ENCODE results near the gene TNFRSF14. TPM values are rescaled to one million over a fixed set of nuclear protein-coding genes. Genes with fewer than 3 reads are reported as not detected.

The TNFRSF14 gene
- total RNA-seq, 1 donor from 2014 or later: 14.7 TPM

DNA sequence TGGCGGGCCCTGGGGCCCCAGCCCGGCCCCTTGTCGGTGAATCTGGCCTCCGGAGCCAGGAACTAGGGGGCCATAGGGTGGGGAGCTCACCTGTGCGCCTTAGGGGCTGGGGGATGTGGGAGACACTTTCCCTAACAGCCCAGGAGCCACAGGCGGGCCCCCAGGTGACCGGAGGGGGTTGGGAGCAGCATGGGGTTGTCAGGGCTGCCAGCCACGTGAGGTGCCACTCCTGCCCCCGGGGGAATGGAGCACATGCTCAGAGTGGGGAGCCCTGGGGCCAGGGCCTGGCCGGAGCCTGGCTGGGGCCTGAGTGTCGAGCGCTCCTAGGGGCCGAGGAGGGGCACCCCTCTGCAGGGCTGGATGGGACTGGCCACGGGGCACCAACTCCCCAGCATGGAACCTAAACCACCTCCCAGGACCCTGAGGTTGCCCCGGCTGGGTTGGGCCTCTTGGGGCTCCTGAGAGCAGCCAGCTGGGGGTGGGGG, 50.3 kb downstream of the TNFRSF14 start:
- TF ChIP-seq, protein P1, sequence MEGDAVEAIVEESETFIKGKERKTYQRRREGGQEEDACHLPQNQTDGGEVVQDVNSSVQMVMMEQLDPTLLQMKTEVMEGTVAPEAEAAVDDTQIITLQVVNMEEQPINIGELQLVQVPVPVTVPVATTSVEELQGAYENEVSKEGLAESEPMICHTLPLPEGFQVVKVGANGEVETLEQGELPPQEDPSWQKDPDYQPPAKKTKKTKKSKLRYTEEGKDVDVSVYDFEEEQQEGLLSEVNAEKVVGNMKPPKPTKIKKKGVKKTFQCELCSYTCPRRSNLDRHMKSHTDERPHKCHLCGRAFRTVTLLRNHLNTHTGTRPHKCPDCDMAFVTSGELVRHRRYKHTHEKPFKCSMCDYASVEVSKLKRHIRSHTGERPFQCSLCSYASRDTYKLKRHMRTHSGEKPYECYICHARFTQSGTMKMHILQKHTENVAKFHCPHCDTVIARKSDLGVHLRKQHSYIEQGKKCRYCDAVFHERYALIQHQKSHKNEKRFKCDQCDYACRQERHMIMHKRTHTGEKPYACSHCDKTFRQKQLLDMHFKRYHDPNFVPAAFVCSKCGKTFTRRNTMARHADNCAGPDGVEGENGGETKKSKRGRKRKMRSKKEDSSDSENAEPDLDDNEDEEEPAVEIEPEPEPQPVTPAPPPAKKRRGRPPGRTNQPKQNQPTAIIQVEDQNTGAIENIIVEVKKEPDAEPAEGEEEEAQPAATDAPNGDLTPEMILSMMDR (IDR thresholded peaks at IDR 0.05; ENCODE audit: insufficient read depth, low read length, poor library complexity, severe bottlenecking): no peak
- Histone ChIP-seq H3K4me3 (ENCODE audit: low read depth, low read length) (no peak overlapping the region), H3K27me3 (ENCODE audit: control insufficient read depth, insufficient read depth, low read length) (peaks cover 15% of the 10 kb centered on the region), H3K36me3 (ENCODE audit: control insufficient read depth, insufficient read depth, low read length) (no peaks in the 10 kb centered on the region)
- no peak for DNase-seq (ENCODE audit: low read depth)

DNA sequence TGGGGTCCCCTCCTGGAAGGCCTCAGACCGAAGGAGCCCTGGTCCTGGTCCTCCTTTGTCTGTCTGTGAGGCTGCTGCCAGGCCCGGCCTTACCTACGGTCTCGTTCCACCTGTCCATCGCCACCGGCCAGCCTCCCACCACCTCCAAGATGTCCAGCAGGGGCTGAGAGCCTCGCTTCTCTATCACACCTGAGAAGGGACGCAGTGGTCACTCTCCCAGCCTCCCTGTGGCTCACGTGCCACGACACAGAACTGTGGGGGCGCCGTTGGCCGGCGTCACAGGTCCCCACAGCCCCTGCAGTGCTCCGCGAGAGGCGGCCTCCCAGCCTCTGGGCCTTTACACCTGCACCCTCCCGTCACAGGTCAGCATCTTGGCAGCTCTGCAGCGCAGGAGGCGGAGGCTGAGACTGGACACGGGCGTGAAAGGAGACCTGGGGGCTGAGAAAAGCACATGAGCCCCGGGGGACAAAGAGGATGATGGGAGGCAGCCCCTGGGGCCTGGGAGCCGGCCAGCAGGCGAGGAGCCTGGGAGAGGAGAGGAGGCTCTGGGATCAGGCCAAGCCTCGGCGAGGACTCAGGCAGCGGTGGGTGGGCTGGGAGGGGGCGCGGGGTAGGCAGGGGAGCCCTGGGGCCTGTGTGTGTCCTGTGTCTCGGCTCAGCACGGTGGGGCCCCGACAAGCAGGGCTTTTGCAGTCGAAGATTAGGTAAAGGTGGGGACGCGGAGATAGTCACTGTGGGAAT, 50.9 kb downstream of the TNFRSF14 start:
- Histone ChIP-seq H3K36me3 (ENCODE audit: control insufficient read depth, insufficient read depth, low read length) (no peaks in the 10 kb centered on the region), H3K4me3 (ENCODE audit: low read depth, low read length) (no peak overlapping the region), H3K27me3 (ENCODE audit: control insufficient read depth, insufficient read depth, low read length) (peaks cover 13% of the 10 kb centered on the region)
- DNase-seq (ENCODE audit: low read depth): no peak
- TF ChIP-seq, protein P1 (IDR thresholded peaks at IDR 0.05; ENCODE audit: insufficient read depth, low read length, poor library complexity, severe bottlenecking): no peak

DNA sequence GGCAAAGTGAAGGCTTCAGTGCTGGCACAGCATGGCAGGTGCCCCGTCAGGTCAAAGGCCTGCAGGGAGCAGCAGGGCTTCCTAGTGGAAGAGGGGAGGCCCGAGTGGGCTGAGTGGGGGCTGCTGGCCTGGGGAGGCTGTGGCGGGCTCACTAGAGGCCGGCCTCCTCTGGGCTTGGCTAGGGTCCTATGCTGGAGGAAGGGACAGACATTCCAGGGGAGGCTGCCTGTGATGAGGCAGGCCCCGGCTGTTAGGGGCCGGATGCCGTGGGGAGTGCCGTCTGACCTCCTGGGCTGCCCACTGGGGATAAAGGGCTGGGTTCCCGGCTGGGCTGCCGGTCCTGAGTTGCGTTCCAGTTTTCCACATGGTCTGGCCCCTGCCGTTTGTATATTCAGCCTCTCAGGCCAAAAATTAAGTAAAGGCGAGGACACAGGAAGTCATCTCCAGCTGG, 51.5 kb downstream of the TNFRSF14 start:
- no peak for DNase-seq (ENCODE audit: low read depth)
- H3K36me3 ChIP-seq (ENCODE audit: control insufficient read depth, insufficient read depth, low read length): no peaks in the 10 kb centered on the region
- no peak overlapping the region for H3K4me3 ChIP-seq (ENCODE audit: low read depth, low read length)
- TF ChIP-seq, protein P1 (IDR thresholded peaks at IDR 0.05; ENCODE audit: insufficient read depth, low read length, poor library complexity, severe bottlenecking): no peak
- H3K27me3 ChIP-seq (ENCODE audit: control insufficient read depth, insufficient read depth, low read length): peaks cover 13% of the 10 kb centered on the region

DNA sequence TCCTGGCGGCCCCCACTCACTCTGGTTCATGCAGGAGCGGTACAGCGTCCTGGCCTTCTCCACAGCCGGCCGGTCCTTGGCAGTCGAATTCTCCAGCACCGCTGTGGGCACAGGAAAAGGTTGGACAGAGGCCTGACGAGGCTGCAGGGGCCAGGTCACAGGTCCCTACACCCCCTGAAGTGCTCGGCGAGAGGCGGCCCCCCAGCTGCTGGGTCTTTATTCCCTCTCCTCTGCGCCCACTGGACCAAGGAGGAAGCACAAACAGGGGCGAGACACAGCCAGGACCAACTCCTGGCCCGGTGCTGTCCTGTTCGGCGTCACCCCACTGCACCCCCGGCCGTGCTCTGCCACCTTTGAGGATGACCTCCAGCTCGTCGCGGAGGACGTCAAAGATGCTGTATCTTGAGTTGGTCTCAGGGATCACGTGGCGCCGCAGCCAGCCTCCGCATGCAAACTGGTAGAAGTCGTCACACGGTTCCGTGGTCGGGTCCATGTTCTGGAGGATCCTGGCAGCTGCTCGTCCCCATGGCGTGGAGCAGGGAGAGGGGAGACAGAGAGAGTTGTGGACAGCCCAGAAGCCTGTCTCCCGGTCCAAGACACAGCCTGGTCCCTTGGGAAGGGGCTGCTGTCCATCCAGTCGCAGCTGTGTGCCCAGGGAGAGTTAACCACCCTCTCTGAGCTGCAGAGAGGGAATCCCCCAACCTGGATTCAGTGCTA, 53.3 kb downstream of the TNFRSF14 start:
- Histone ChIP-seq H3K4me3 (ENCODE audit: low read depth, low read length) (no peak overlapping the region), H3K27me3 (ENCODE audit: control insufficient read depth, insufficient read depth, low read length) (peaks cover 13% of the 10 kb centered on the region), H3K36me3 (ENCODE audit: control insufficient read depth, insufficient read depth, low read length) (no peaks in the 10 kb centered on the region)
- no peak for DNase-seq (ENCODE audit: low read depth)
- TF ChIP-seq, protein P1 (IDR thresholded peaks at IDR 0.05; ENCODE audit: insufficient read depth, low read length, poor library complexity, severe bottlenecking): no peak

DNA sequence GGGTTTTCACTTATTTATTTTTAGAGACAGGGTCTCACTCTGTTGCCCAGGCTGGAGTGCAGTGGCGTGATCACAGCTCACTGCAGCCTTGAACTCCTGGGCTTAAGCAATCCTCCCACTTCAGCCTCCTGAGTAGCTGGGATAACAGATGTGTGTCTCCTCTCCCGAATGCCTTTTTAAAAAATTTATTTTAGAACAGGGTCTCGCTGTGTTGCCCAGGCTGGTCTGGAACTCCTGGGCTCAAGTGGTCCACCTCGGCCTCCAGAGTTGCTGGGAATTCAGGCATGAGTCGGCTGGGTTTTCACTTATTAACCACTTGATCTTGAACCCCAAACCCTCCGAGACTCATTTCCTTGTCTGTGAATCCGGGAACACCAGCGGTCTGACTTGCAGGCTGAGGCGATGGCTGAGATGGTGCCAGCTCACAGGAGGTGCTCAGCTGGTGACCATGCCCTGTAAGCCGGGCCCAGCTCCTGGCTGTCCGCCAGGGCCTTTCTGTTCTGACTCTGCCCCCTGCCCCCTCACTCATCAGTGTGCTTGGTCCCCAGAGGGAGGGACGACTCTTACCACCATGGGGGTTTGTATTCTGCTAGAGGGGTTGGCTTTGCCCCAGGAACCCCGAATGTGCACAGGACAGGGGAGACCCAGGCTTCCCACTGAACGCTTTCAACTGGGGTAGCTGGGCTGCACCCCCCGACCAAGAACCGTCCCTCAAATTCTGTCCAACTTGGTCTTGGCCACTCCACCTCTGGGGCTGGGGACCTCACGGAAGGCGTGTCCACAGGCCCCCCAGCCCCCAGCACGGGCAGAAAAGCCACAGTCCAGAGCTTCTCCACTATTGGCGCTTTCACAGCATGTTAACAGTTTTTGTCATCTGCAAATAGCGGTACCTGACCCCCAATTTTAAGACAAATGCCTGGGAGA, 54.1 kb downstream of the TNFRSF14 start:
- Histone ChIP-seq H3K36me3 (ENCODE audit: control insufficient read depth, insufficient read depth, low read length) (no peaks in the 10 kb centered on the region), H3K27me3 (ENCODE audit: control insufficient read depth, insufficient read depth, low read length) (peaks cover 13% of the 10 kb centered on the region), H3K4me3 (ENCODE audit: low read depth, low read length) (no peak overlapping the region)
- DNase-seq (ENCODE audit: low read depth): no peak
- TF ChIP-seq, protein P1 (IDR thresholded peaks at IDR 0.05; ENCODE audit: insufficient read depth, low read length, poor library complexity, severe bottlenecking): no peak

Measured in kidney epithelial cell (primary cell).